Subcutaneous adipose tissue (tissue), 4 donors: ENCODE measurements around the gene SMPD1. TPM values are rescaled to one million over a fixed set of nuclear protein-coding genes. Genes with fewer than 3 reads are reported as not detected.

Experiments
- CTCF ChIP-seq: fragments of 450-650 bp; IDR thresholded peaks from one replicate; pipeline ENCODE4 v1.5.1; 2016; ENCODE audit warnings: low read depth, mild to moderate bottlenecking, control low read depth, antibody characterized with exemption, moderate library complexity
- total RNA-seq, 4 donors: library from RNA; depleted of rRNA; stranded (reverse); fragments of >200 nt; gene quantifications; one replicate each; pipeline ENCODE4 v1.1.0, GENCODE V29; 2016

Gene SMPD1
- total RNA-seq, 4 donors from 2014 or later: 21.2 to 47.1 (median 25.8) TPM

DNA sequence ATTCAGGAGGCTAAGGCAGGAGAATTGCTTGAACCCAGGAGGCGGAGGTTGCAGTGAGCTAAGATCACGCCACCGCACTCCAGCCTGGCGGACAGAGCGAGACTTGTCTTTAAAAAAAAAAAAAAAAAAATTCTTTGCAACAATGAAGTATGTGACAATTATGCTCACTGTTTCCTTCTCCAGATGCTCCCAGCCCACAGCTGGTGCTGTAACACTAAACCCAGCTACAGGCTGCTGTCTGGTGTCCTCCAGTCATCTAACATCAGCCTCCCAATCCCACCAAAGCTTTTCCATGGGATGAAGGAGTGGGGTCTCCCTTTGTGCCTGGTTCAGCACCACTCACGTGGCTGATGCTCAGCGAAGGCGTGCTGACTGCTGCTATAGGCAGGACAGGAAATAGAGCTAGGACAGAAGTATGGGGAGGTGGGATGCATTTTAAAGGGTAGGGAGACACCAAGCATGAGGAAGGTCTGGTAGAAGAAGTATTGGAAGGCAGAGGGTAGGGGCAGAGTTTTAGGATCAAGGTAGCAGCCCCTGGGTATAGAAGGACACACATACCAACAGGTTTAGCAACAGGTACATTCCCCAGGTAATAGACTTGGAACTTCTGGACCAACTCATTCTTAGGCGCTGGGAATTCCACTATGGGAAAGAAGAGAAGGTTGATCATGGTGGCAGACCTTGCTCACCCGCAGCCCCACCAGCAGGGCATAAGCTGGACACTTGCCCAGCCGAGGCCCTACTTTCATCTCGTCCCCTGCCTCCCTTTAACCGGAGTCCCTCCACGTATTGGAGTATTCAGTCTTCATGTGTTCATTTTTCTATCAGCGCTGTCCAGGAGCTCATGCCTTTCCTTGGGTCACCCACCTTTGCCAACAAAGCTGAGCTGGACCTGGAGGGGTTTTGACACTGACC, 10.4 kb downstream of the SMPD1 start:
- no peak for TF ChIP-seq CTCF

DNA sequence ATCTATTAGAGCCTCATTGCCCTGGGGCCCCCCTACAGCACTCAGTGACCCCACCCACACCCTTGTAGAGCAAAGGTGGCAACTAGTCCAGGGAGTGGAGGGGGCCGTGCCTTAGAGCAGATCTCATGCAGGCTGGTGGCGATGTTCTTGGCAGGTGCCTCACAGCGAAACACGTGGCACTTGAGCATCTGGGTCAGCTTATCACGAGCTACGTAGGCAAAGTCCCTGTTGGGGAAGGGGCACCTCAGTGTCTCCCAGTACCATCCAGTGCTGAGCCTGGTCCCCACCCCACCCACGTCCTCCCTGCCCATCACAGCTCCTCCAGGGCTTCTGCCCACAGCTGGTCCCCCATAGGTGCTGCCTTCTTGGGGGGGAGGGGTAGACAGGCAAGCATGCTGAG, 11.2 kb downstream of the SMPD1 start:
- TF ChIP-seq CTCF: no peak

GRCh38 chr11:6402061-6402470, 11.8 kb downstream of the SMPD1 start:
- no peak for TF ChIP-seq CTCF

DNA sequence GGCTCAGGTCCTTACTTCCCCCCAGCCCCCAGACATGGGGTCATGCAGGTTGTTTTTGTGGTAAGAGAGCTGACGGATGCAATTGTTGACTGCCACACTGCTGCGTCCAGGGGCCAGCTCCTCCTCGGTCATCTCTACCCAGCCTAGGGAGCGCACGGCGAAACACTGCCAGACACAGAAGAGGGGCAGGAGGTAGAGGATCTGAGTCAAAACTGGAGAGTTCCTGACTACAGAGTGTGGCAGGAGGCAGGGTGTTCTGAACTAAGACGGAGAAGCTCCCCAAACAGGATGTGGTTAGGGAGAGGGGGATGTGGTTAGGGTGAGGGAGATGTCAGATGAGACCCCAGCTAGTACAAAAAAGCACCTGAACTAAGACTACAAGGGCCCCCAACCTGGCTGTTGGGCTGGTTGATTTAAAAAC, 12.3 kb downstream of the SMPD1 start:
- TF ChIP-seq CTCF: no peak

DNA sequence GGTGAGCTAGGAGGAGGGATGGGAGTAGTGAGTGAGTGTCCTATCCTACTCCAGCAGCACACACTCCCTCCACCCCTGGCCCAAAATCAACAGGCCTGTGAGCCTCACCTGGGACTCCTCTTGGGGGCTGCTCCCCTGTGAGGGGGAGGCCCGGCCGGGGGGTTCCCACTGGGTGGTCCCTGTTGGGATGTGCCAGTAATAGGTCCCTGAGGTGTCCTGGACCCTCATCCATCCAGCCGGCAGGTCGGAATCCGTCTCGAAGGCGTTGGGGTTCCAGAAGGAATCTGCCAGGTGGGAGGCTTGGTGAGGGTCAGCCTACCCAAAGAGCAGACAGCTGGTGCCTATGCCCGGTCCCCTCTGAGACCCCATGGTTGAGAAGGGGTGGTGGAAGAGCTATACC, 13.3 kb downstream of the SMPD1 start:
- no peak for TF ChIP-seq CTCF

- TF ChIP-seq CTCF: no peak
Observed at GRCh38 chr11:6404342-6405051, 14.2 kb downstream of the SMPD1 start.

GRCh38 chr11:6405052-6405667, 14.9 kb downstream of the SMPD1 start:
- no peak for TF ChIP-seq CTCF
